ENCODE data around the gene COA3. TPM values are rescaled to one million over a fixed set of nuclear protein-coding genes. Genes with fewer than 3 reads are reported as not detected.

The COA3 gene
- total and polyA plus RNA-seq, 4 donors = 62.3 to 294 (median 103) TPM

- Histone ChIP-seq H3K27ac (ENCODE audit: low read depth in 1 of 2, low read length in 2 of 2) (no peak overlapping the region), H3K4me1 (ENCODE audit: control insufficient read depth in 4 of 4, insufficient read depth in 4 of 4, low read length in 3 of 4) (peaks cover 4 to 16% (median 10%) of the 10 kb centered on the region in 4 donors), H3K9ac (ENCODE audit: low read depth in 1 of 2, low read length in 2 of 2) (no peak overlapping the region), H3K9me3 (ENCODE audit: control insufficient read depth in 4 of 4, low read length in 3 of 4) (no peaks in the 10 kb centered on the region), H3K36me3 (ENCODE audit: control insufficient read depth in 4 of 4, insufficient read depth in 3 of 4, low read depth in 1 of 4, low read length in 3 of 4) (peaks cover 2 to 23% (median 12%) of the 10 kb centered on the region in 4 donors), H3K4me3 (ENCODE audit: low read depth in 1 of 3, low read length in 3 of 3) (no peak overlapping the region), H3K27me3 (ENCODE audit: control insufficient read depth in 4 of 4, insufficient read depth in 4 of 4, low read length in 3 of 4) (peaks cover 0 to 6% (median 0%) of the 10 kb centered on the region in 4 donors)
- DNase-seq (ENCODE audit: low spot score) = no peak
- TF ChIP-seq RAD21 (IDR thresholded peaks at IDR 0.05) (no peak), ATF3 (IDR thresholded peaks at IDR 0.05) (no peak), SP1 (IDR thresholded peaks at IDR 0.05) (no peak), ZBTB33 (IDR thresholded peaks at IDR 0.05) (no peak), REST (IDR thresholded peaks at IDR 0.05) (no peak), MAX (IDR thresholded peaks at IDR 0.05) (no peak), FOXA1 (IDR thresholded peaks at IDR 0.05) (no peak), EGR1 (IDR thresholded peaks at IDR 0.05; ENCODE audit: low read depth in 2 of 2) (no peak), NR2F2 (IDR thresholded peaks at IDR 0.05) (no peak), CTCF (IDR thresholded peaks at IDR 0.05; ENCODE audit: low read depth, low read length, missing input control) (no peak), RXRA (IDR thresholded peaks at IDR 0.05) (no peak), FOXA2 (IDR thresholded peaks at IDR 0.05) (no peak), HNF4A (conservative IDR thresholded peaks at IDR 0.05) (no peak), TAF1 (conservative IDR thresholded peaks at IDR 0.05) (no peak), GABPA (IDR thresholded peaks at IDR 0.05 in 1 of 2, conservative IDR thresholded peaks at IDR 0.05 in 1 of 2) (no peak), JUND (IDR thresholded peaks at IDR 0.05) (no peak), HNF4G (IDR thresholded peaks at IDR 0.05) (no peak)
- 37% methylated on average over 29 of the region's 29 CpGs for WGBS
These were observed 16.1 kb downstream of the COA3 start for GRCh38 chr17:42782166-42783061.
